ENCODE data around the gene SCN1B. TPM values are rescaled to one million over a fixed set of nuclear protein-coding genes. Genes with fewer than 3 reads are reported as not detected.

The SCN1B gene
- total and polyA plus RNA-seq, 2 of the 13 experiments (the other 11 are each of a cell fraction or from before 2014, with no cell fraction given): 2.7 to 20.1 TPM

- TF ChIP-seq, protein P1, sequence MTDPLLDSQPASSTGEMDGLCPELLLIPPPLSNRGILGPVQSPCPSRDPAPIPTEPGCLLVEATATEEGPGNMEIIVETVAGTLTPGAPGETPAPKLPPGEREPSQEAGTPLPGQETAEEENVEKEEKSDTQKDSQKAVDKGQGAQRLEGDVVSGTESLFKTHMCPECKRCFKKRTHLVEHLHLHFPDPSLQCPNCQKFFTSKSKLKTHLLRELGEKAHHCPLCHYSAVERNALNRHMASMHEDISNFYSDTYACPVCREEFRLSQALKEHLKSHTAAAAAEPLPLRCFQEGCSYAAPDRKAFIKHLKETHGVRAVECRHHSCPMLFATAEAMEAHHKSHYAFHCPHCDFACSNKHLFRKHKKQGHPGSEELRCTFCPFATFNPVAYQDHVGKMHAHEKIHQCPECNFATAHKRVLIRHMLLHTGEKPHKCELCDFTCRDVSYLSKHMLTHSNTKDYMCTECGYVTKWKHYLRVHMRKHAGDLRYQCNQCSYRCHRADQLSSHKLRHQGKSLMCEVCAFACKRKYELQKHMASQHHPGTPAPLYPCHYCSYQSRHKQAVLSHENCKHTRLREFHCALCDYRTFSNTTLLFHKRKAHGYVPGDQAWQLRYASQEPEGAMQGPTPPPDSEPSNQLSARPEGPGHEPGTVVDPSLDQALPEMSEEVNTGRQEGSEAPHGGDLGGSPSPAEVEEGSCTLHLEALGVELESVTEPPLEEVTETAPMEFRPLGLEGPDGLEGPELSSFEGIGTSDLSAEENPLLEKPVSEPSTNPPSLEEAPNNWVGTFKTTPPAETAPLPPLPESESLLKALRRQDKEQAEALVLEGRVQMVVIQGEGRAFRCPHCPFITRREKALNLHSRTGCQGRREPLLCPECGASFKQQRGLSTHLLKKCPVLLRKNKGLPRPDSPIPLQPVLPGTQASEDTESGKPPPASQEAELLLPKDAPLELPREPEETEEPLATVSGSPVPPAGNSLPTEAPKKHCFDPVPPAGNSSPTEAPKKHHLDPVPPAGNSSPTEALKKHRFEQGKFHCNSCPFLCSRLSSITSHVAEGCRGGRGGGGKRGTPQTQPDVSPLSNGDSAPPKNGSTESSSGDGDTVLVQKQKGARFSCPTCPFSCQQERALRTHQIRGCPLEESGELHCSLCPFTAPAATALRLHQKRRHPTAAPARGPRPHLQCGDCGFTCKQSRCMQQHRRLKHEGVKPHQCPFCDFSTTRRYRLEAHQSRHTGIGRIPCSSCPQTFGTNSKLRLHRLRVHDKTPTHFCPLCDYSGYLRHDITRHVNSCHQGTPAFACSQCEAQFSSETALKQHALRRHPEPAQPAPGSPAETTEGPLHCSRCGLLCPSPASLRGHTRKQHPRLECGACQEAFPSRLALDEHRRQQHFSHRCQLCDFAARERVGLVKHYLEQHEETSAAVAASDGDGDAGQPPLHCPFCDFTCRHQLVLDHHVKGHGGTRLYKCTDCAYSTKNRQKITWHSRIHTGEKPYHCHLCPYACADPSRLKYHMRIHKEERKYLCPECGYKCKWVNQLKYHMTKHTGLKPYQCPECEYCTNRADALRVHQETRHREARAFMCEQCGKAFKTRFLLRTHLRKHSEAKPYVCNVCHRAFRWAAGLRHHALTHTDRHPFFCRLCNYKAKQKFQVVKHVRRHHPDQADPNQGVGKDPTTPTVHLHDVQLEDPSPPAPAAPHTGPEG (CRISPR knock-in tag; IDR thresholded peaks at IDR 0.05): no peak
- no peak for TF ChIP-seq YEATS4 (CRISPR knock-in tag; IDR thresholded peaks at IDR 0.05; ENCODE audit: borderline replicate concordance)
- TF ChIP-seq ZNF414 (CRISPR knock-in tag; IDR thresholded peaks at IDR 0.05): no peak
- TF ChIP-seq POLR2G (IDR thresholded peaks at IDR 0.05; ENCODE audit: low read depth, low read length): 0 out of 2 replicates have a peak, but pooled peaks have one; percentile 13
- no peak for TF ChIP-seq BATF2 (CRISPR knock-in tag; IDR thresholded peaks at IDR 0.05)
- no peak for TF ChIP-seq ZFP36 (IDR thresholded peaks at IDR 0.05; ENCODE audit: borderline replicate concordance, low read depth, low read length, partially characterized antibody)
- TF ChIP-seq, protein P2, sequence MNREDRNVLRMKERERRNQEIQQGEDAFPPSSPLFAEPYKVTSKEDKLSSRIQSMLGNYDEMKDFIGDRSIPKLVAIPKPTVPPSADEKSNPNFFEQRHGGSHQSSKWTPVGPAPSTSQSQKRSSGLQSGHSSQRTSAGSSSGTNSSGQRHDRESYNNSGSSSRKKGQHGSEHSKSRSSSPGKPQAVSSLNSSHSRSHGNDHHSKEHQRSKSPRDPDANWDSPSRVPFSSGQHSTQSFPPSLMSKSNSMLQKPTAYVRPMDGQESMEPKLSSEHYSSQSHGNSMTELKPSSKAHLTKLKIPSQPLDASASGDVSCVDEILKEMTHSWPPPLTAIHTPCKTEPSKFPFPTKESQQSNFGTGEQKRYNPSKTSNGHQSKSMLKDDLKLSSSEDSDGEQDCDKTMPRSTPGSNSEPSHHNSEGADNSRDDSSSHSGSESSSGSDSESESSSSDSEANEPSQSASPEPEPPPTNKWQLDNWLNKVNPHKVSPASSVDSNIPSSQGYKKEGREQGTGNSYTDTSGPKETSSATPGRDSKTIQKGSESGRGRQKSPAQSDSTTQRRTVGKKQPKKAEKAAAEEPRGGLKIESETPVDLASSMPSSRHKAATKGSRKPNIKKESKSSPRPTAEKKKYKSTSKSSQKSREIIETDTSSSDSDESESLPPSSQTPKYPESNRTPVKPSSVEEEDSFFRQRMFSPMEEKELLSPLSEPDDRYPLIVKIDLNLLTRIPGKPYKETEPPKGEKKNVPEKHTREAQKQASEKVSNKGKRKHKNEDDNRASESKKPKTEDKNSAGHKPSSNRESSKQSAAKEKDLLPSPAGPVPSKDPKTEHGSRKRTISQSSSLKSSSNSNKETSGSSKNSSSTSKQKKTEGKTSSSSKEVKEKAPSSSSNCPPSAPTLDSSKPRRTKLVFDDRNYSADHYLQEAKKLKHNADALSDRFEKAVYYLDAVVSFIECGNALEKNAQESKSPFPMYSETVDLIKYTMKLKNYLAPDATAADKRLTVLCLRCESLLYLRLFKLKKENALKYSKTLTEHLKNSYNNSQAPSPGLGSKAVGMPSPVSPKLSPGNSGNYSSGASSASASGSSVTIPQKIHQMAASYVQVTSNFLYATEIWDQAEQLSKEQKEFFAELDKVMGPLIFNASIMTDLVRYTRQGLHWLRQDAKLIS (CRISPR knock-in tag; IDR thresholded peaks at IDR 0.05): no peak
- no peak for TF ChIP-seq ZNF558 (CRISPR knock-in tag; IDR thresholded peaks at IDR 0.05; ENCODE audit: borderline replicate concordance)
- TF ChIP-seq, protein P3, sequence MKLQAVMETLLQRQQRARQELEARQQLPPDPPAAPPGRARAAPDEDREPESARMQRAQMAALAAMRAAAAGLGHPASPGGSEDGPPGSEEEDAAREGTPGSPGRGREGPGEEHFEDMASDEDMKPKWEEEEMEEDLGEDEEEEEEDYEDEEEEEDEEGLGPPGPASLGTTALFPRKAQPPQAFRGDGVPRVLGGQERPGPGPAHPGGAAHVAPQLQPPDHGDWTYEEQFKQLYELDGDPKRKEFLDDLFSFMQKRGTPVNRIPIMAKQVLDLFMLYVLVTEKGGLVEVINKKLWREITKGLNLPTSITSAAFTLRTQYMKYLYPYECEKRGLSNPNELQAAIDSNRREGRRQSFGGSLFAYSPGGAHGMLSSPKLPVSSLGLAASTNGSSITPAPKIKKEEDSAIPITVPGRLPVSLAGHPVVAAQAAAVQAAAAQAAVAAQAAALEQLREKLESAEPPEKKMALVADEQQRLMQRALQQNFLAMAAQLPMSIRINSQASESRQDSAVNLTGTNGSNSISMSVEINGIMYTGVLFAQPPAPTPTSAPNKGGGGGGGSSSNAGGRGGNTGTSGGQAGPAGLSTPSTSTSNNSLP (IDR thresholded peaks at IDR 0.05; ENCODE audit: low read depth, low read length): no peak
- TF ChIP-seq ZNF549 (CRISPR knock-in tag; IDR thresholded peaks at IDR 0.05): no peak
- peak; percentile 70 for TF ChIP-seq HNF4A (CRISPR knock-in tag; IDR thresholded peaks at IDR 0.05)
- TF ChIP-seq ZKSCAN8 (CRISPR knock-in tag; IDR thresholded peaks at IDR 0.05; ENCODE audit: borderline replicate concordance): no peak
- no peak for TF ChIP-seq NONO (IDR thresholded peaks at IDR 0.05)
- peak; percentile 47; the same call in 1 of the 2 replicates for TF ChIP-seq NONO (CRISPR knock-in tag; conservative IDR thresholded peaks at IDR 0.05)
- no peak for TF ChIP-seq FOXO1 (CRISPR knock-in tag; IDR thresholded peaks at IDR 0.05)
These were observed 24.9 kb upstream of the SCN1B start (continued) for GRCh38 chr19:35005256-35005977.
